Measurements from ENCODE around the gene LAMB3.
A peak's percentile ranks its signal among the peaks of the same experiment; 100 is the strongest.

The LAMB3 gene

DNA sequence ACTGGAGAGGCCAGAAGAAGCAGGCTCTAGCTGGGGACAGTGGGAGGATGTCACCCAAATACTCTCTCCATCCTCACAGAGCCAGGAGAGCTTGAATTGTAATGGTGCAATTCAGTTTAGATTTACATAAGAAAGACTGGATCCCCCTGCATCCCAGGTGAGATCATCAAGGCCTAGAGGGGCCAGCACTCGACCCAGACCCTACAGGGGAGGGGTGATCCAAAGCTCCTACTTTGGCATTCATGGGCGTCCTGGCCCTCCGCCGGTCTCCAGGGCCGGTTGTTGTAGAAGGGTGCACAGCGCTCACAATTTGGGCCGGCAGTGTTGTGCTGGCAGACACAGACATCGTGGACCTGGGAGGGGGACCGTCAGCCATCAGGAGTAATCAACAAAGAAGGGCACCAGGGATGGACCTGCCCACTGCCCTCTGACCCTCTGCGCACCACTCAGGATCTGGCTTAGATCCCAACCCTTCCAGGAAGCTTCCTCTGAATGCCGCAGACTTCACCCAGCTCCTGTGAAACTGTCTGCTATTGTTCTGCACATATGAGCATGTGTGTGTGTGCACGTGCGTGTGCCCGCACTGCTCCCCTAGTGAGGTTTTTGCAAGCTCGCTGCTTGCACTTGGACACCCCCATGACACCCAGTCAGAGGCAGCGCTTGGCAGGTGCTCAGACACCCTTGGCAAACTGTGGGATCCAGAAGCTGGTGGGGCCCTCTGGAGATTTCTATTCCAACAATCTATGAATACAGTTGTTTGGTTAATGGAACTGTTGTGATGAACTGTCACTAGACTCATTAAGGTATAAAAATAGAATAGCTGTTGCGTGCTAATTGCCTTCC is 21.6 kb downstream of the LAMB3 start:
- no peak for DNase-seq

DNA sequence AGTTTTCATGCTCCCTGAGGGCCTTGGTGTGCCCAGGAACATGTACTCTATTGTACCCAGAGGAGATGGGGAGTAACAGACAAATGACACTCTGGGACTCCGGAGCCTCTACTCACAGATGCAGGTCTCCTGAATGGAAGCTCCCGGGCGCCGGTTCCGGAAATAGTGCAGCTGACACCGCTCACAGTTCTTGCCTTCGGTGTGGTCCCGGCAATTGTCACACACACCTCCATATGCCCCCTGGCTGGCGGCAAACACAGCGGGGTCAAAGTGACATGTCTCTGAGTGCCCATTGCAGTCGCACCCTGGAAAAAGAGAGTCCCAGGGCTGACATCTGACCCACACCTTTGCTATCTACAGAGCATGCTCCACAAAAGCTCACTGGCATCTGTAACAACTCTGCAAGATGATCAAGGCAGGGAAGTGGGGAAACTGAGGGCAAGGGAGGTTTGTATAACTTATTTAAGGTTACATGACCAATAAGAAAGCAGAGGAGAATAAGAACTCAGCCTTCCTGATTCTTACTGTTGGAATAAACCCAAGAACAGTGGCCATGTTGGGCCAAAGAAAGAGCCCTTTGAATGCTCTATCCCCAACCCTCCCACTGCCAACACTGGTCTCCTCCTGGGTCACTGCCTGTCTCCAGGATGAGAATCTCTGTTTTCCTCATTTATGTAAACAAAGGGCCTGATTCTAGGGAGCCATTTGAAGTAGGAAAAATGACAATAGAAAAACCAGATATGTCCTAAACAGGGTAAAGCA is 22.4 kb downstream of the LAMB3 start:
- no peak for DNase-seq

GRCh38 chr1:209628618-209629299 is 23.5 kb downstream of the LAMB3 start:
- no peak for DNase-seq

GRCh38 chr1:209627732-209628196 is 24.5 kb downstream of the LAMB3 start:
- peak; percentile 69 to 80 for DNase-seq

GRCh38 chr1:209627027-209627731 is 25.0 kb downstream of the LAMB3 start:
- no peak for DNase-seq

DNA sequence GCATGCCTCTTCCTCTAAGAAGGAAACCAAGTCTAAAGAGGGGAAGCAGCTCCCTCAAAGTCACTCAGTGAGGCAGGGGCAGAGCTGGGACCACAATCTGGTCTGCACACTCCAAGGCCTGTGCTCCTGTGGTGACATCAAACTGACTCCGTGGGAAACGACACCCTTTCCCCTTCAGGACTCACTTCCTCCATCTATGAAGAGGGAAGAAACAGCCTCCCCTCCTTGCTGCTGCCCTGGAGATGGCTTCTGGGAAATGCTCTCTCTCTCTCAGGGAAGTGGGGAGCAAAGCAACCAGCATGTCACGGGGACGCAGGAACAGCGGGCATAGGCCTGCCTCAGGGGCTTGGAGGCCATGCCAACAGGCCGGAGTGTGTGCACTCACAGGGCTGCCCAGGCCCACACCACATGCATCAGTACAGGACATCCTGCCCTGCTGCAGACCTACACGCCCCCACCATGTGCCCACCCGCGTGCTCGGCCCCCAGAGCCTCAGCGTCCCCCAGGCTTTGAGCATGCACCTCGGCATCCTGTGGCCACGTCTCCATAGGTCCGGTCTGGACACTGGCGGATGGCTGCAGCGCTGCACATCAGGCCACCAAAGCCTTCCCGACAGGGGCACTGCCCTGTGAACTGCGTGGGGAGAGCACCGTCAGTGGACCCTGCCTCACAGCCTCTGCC is 25.7 kb downstream of the LAMB3 start:
- DNase-seq = no peak

- DNase-seq = no peak
These were observed 26.4 kb downstream of the LAMB3 start for GRCh38 chr1:209625791-209626285.

- no peak for DNase-seq
These were observed 27.4 kb downstream of the LAMB3 start for GRCh38 chr1:209624558-209625549.

DNA sequence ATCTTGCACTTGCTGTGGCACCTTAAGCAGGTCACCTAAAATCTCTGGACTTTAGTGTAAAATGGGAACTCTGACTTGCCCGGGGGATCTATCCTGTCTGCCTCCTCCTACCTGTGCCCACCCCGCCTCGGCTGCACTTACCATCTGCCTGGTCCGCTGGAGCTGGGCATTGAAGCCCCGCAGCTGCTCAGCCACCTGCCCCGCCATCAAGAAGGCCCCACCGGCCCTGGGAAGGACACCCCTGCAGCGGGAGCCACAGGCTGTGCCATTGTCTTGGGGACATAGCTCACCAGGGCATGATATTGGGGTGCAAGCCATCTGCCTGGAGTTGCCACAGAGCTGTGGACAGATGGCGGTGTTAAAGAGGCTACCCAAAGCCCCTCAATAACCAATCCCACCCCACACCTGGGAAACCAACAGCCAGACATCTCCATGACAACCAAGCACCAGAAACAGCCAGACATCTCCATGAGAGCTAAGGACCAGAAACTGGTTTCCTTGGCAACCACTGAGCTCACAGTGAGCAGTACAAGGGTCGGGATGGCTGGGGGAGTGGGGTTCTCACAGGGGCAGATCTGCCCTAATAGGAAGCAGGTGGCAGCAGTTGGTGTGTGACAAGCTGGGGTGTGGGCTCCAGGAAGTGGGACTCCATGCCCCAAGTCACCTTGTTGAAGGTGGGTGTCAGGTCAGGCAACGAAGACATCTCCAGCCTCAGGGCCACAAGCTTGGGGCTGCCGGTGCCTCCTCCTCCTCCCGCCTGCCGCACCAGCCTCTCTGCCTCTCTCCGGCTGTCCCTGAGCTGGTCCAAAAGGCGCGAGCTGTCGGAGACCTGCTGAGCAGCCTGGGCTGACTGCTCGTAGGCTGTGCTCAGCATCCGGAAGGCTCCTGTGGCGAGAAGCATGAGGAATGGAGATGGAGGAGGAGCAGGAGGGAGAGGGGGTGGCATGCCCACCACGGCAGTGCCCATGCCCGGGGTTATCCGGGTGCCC is 29.1 kb downstream of the LAMB3 start:
- no peak for DNase-seq

GRCh38 chr1:209621741-209622655 is 30.2 kb downstream of the LAMB3 start:
- no peak for DNase-seq

- DNase-seq = no peak
These were observed 30.9 kb downstream of the LAMB3 start for GRCh38 chr1:209621286-209621685.

GRCh38 chr1:209620487-209620884 is 31.7 kb downstream of the LAMB3 start:
- no peak for DNase-seq

DNA sequence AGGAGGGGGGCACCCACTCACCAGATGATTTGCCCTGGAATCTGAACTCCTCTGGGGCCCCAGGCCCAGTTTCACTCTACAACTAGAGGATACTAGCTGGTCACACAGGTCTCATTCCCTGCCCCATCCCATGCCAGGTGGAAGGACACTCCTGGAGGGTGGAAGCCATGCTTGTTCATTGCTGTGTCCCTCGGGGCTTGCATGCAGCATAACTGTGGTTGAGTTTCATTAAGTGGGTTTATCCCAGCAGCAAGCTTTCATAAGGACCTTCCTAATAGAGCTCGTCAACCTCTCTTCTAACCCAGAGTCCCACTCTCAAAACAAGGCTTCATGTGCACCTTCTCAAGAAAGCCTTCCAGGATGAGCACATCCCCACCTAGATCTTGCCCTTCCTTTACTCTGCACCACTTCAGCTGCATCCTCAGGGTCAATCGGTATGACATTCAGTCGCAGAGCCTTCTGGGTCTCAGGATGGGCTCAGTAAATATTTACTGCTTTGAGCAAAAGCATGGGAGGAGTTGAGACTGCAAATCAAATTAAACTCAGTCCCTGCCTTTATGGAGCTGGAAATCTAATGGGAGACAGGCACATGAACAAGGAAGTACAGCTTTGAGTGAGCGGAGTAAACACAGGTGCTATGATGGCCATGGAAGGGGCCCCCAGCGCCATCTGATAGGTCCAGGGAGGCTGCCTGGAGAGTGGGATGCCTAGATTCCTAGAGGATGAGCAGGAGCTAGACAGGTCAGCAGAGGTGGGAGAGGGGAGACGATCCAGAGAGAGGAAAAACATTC is 32.3 kb downstream of the LAMB3 start:
- no peak for DNase-seq

DNA sequence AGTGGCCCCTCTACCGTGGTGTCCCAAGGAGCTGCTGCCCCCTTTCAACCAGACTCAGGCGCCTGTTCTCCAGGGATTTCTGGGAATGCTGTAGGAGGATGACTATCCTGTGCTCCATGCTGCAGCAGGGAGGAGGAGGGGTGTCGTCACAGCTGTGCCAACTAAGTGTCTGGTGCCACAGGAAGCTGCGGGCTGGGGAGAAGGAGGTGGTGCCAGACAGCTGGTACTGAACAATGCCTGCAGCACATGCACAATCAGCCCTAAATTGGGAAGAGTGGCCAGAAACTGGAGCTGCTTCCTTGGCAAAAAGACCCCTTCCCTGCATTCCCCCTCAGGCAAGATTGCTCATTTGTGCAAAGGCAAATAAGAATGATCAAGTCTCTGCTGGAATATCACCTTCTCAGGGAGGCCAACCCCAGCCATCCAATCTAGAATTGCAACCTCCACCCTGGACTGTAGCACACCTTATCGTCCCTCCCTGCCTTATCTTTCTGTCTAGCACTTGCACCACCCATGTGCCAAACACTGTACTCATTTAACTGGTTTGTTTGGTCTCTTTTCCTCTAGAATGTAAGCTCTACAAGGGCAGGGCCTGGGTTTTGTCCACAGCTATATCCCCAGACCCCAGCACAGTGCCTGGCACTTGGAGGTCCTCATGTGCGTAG is 33.3 kb downstream of the LAMB3 start:
- no peak for DNase-seq

- DNase-seq = no peak
These were observed 33.9 kb downstream of the LAMB3 start for GRCh38 chr1:209618291-209618690.

DNA sequence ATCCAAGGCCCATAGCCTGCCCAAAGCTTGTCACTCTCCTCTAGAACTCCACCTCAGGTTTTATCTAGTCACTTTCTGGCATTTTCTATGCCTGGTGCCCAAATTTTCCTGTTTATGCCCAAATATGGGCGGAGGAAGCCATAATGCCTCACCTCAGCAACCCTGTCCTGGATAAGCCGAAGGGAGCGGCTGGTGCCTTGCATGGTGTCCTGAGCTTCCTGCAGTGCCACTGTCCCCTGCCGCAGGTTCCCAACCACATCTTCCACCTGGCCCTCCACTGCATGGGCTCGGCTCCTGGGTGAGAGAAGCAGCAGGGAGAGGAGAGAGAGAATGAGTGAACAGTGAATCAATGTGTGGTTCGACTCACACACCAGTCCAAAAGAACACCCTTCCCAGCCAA is 34.5 kb downstream of the LAMB3 start:
- DNase-seq = no peak

All from stimulated activated CD4-positive, alpha-beta T cell treated with anti-CD3 and anti-CD28 coated beads, Interleukin-4, amount 100 ng/mL, for 4 hours (primary cell).